GM10266 (cell line): ENCODE results near the gene SAMD11.

Experiments used
- DNase-seq: peaks from one replicate; pipeline ENCODE4 v3.0.0; 2012; ENCODE audit errors: extremely low spot score
- TF ChIP-seq, protein P1 (sequence below): IDR thresholded peaks from 2 replicates; pipeline ENCODE4 v1.5.1; 2012; ENCODE audit warnings: mild to moderate bottlenecking, low read depth; ENCODE audit not compliant: control insufficient read depth, insufficient read depth; ENCODE audit errors: missing control alignments

SAMD11 gene

DNA sequence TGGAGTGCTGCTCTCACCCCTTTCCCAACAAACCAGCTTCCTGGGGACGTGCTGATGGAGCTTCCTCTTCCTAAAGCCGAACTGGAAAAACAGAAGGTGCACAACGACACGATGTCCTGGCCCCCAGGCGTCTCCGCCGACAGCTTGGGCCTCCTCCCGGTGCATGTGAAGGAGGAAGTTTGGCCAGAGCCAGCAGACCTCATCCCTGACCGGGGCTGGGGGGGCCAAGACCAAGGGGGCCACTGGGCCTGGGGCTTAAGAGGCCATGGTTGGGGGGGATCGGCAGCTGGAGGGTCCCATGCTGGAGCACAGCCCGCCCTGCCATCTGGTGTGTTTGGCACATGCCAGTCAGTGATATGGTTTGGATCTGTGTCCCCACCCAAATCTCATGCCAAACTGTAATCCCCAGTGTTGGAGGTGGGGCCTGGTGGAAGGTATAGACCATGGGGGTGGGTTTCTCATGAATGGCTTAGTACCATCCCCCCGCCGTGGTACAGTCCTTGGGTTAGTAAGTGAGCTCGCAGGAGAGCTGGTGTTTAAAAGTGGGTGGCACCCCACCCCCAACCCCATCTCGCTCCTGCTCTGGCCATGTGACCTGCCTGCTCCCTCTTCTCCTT, 69.8 kb downstream of the SAMD11 start:
- DNase-seq, result no peak

More for the DNA sequence above, 69.8 kb downstream of the SAMD11 start:
- TF ChIP-seq, protein P1, sequence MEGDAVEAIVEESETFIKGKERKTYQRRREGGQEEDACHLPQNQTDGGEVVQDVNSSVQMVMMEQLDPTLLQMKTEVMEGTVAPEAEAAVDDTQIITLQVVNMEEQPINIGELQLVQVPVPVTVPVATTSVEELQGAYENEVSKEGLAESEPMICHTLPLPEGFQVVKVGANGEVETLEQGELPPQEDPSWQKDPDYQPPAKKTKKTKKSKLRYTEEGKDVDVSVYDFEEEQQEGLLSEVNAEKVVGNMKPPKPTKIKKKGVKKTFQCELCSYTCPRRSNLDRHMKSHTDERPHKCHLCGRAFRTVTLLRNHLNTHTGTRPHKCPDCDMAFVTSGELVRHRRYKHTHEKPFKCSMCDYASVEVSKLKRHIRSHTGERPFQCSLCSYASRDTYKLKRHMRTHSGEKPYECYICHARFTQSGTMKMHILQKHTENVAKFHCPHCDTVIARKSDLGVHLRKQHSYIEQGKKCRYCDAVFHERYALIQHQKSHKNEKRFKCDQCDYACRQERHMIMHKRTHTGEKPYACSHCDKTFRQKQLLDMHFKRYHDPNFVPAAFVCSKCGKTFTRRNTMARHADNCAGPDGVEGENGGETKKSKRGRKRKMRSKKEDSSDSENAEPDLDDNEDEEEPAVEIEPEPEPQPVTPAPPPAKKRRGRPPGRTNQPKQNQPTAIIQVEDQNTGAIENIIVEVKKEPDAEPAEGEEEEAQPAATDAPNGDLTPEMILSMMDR, result no peak
